Suprapubic skin (tissue), 4 donors: Measurements from ENCODE around the gene SIK3. TPM values are rescaled to one million over a fixed set of nuclear protein-coding genes. Genes with fewer than 3 reads are reported as not detected.

Source experiments
- DNase-seq, 2 donors: peaks; one replicate each; pipeline ENCODE4 v3.0.0-alpha.2; 2019; ENCODE audit warnings: low spot score in 2 of 2
- H3K27ac ChIP-seq: fragments of 200-600 bp; sonication (generic); one replicate; pipeline ENCODE4 v1.5.1; 2019
- H3K27me3 ChIP-seq: fragments of 200-600 bp; sonication (generic); one replicate; pipeline ENCODE4 v1.5.1; 2019
- H3K36me3 ChIP-seq: fragments of 200-600 bp; sonication (generic); one replicate; pipeline ENCODE4 v1.5.1; 2019
- H3K4me1 ChIP-seq: fragments of 200-600 bp; sonication (generic); one replicate; pipeline ENCODE4 v1.5.1; 2019
- H3K4me3 ChIP-seq: fragments of 200-600 bp; sonication (generic); one replicate; pipeline ENCODE4 v1.5.1; 2019; ENCODE audit warnings: mild to moderate bottlenecking
- H3K9me3 ChIP-seq: fragments of 200-600 bp; sonication (generic); one replicate; pipeline ENCODE4 v1.5.1; 2019
- EP300 ChIP-seq: sonication (generic); formaldehyde crosslinking; IDR thresholded peaks from one replicate; pipeline ENCODE4 v1.6.1; 2017; ENCODE audit warnings: antibody characterized with exemption
- POLR2A ChIP-seq, 2 donors: fragments of 450-650 bp; IDR thresholded peaks; one replicate each; pipeline ENCODE4 v1.6.1; 2017; ENCODE audit warnings: antibody characterized with exemption in 2 of 2, mild to moderate bottlenecking in 2 of 2, moderate library complexity in 2 of 2
- POLR2AphosphoS5 ChIP-seq, 3 donors: sonication (generic); formaldehyde crosslinking; IDR thresholded peaks; one replicate each; pipeline ENCODE4 v1.6.1; 2017; ENCODE audit warnings: antibody characterized with exemption in 3 of 3
- WGBS: methylation state at CpG from one replicate; pipeline ENCODE4 v1.1.5; 2018; 5-methylcytosine and 5-hydroxymethylcytosine counted together
- total RNA-seq, 4 donors: library from RNA; depleted of rRNA; stranded (reverse); fragments of >200 nt; gene quantifications; one replicate each; pipeline ENCODE4 v1.1.0, GENCODE V29; 2016
- TF ChIP-seq, protein P1 (sequence below), 2 donors: fragments of 200-600 bp in 1 of 2; fragments of 450-650 bp in 1 of 2; sonication (generic) in 1 of 2; IDR thresholded peaks; one replicate each; pipeline ENCODE4 v1.5.1; 2016 to 2019; ENCODE audit warnings: antibody characterized with exemption in 2 of 2, mild to moderate bottlenecking in 1 of 2, moderate library complexity in 1 of 2

The SIK3 gene
- total RNA-seq, 4 donors from 2014 or later, result 31.6 to 60.8 (median 37.5) TPM

DNA sequence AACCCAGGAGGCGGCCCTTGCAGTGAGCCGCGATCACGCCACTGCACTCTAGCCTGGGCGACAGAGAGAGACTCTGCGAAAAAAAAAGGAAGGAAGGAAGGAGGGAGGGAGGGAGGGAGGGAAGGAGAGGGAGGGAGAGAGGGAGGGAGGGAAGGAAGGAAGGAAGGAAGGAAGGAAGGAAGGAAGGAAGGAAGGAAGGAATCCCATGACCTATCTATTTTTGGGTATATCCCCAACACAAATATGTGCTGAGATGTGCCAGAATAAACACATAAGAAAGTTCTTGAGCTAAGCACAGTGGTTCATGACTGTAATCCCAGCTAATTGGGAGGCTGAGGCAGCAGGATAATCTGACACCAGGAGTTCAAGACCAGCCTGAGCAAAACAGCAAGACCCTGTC is 82.0 kb downstream of the SIK3 start:
- 87% methylated on average over 6 of the region's 6 CpGs for WGBS
- no peaks in the 10 kb centered on the region for H3K27me3 ChIP-seq
- no peaks in the 10 kb centered on the region for H3K9me3 ChIP-seq
- H3K4me3 ChIP-seq, result no peak overlapping the region
- H3K4me1 ChIP-seq, result peaks cover 9% of the 10 kb centered on the region
- no peak for DNase-seq
- TF ChIP-seq EP300 (no peak), POLR2AphosphoS5 (IDR thresholded peaks at IDR 0.05) (no peak), POLR2A (IDR thresholded peaks at IDR 0.05) (no peak)
- TF ChIP-seq, protein P1, sequence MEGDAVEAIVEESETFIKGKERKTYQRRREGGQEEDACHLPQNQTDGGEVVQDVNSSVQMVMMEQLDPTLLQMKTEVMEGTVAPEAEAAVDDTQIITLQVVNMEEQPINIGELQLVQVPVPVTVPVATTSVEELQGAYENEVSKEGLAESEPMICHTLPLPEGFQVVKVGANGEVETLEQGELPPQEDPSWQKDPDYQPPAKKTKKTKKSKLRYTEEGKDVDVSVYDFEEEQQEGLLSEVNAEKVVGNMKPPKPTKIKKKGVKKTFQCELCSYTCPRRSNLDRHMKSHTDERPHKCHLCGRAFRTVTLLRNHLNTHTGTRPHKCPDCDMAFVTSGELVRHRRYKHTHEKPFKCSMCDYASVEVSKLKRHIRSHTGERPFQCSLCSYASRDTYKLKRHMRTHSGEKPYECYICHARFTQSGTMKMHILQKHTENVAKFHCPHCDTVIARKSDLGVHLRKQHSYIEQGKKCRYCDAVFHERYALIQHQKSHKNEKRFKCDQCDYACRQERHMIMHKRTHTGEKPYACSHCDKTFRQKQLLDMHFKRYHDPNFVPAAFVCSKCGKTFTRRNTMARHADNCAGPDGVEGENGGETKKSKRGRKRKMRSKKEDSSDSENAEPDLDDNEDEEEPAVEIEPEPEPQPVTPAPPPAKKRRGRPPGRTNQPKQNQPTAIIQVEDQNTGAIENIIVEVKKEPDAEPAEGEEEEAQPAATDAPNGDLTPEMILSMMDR (IDR thresholded peaks at IDR 0.05), result no peak
- no peak overlapping the region for H3K27ac ChIP-seq
- H3K36me3 ChIP-seq, result no peaks in the 10 kb centered on the region

DNA sequence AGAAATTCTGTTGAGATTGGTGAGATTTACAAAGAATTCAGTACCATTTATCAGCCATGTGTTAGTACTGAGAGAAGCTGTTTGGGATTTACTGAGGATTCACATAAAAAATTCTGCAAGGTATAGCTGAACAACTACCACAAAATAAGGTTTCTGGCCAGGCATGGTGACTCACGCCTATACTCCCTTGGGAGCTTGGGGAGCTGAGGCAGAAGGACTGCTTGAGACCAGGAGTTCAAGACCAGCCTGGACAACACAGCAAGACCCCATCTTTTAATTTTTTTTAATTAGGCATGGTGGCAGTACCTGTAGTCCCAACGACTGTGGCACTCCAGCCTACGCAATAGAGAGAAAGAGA is 86.7 kb downstream of the SIK3 start:
- Histone ChIP-seq H3K4me1 (peaks cover 7% of the 10 kb centered on the region), H3K9me3 (no peaks in the 10 kb centered on the region), H3K27ac (no peak overlapping the region), H3K36me3 (no peaks in the 10 kb centered on the region), H3K4me3 (no peak overlapping the region), H3K27me3 (no peaks in the 10 kb centered on the region)
- no peak for DNase-seq
- 82% methylated on average over 3 of the region's 3 CpGs for WGBS
- TF ChIP-seq EP300, result no peak
- no peak for TF ChIP-seq POLR2AphosphoS5 (IDR thresholded peaks at IDR 0.05)
- TF ChIP-seq, protein P1 (IDR thresholded peaks at IDR 0.05), result no peak
- no peak for TF ChIP-seq POLR2A (IDR thresholded peaks at IDR 0.05)

DNA sequence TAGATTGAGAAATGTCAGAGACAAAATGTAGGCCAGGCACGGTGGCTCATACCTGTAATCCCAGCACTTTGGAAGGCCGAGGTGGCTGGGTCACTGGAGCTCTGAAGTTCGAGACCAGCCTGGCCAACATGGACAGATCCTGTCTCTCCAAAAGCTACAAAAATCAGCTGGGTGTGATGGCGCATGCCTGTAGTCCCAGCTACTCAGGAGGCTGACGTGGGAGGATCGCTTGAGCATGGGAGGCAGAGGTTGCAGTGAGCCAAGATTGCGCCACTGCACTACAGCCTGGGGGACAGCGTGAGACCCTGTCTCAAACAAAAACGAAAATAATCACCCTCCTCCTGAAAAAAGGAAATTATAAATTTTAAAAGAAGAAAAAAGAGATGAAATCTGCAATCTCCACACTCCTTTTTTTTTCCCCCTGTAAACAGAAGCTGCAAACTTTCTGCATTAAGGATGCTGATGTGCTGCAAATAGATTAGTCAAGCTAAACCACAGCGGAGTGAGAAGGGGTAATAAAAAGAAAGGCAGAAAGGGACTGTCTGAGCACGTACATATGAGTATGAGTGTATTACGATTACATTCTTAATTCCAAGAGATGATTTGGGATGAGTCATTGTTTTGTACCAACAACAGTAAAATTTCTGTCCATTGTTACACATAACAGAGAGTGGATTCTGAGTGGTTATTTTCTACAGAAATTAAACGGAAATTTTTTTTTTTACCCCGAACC is 87.3 kb downstream of the SIK3 start:
- H3K27ac ChIP-seq, result no peak overlapping the region
- no peak for DNase-seq
- WGBS, result 71% methylated on average over 14 of the region's 14 CpGs

DNA sequence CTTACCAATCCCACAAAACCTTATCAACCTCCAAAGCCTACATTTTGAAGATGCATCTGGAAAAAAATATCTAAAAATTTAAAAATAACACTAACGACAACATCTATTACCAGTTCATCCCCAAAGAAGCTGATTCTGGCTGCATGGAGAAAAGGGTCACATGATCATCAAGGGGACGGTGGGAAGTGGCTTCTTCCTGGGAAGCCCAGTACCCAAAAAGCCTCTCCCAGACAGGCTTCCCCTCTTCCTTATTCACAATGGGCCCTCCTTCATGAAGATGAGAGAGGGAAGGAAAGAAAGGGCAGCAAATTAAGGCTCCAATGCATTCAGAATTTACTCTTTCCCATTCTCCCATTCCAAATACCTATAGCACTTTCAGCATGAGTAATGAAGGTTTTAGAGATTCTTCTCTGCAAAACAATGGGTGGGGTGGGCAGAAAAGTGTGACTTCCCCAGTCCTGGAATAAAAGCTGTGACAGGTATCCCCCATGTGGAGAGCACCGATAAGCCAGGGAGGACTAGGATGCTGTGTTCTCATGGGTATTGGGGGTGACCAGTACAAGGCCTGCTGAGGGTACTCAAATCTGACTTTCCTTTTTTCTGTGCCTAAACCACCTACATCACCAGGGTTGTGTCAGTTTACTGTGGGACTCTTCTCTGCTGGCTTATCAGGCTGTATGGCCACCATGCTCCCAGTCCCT is 88.2 kb downstream of the SIK3 start:
- Histone ChIP-seq H3K27ac (no peak overlapping the region), H3K4me3 (no peak overlapping the region), H3K36me3 (no peaks in the 10 kb centered on the region), H3K9me3 (no peaks in the 10 kb centered on the region), H3K27me3 (no peaks in the 10 kb centered on the region), H3K4me1 (peaks cover 7% of the 10 kb centered on the region)
- TF ChIP-seq POLR2A (IDR thresholded peaks at IDR 0.05), result no peak
- TF ChIP-seq, protein P1 (IDR thresholded peaks at IDR 0.05), result no peak
- TF ChIP-seq EP300, result no peak
- TF ChIP-seq POLR2AphosphoS5 (IDR thresholded peaks at IDR 0.05), result no peak
- WGBS, result 93% methylated on average over 3 of the region's 3 CpGs
- DNase-seq, result no peak

More for the DNA sequence above, 87.3 kb downstream of the SIK3 start:
- TF ChIP-seq POLR2A (IDR thresholded peaks at IDR 0.05), result no peak
- no peak for TF ChIP-seq EP300
- no peak for TF ChIP-seq POLR2AphosphoS5 (IDR thresholded peaks at IDR 0.05)
- TF ChIP-seq, protein P1 (IDR thresholded peaks at IDR 0.05), result no peak
- peaks cover 7% of the 10 kb centered on the region for H3K4me1 ChIP-seq
- no peak overlapping the region for H3K4me3 ChIP-seq
- H3K9me3 ChIP-seq, result no peaks in the 10 kb centered on the region
- no peaks in the 10 kb centered on the region for H3K27me3 ChIP-seq
- H3K36me3 ChIP-seq, result no peaks in the 10 kb centered on the region

DNA sequence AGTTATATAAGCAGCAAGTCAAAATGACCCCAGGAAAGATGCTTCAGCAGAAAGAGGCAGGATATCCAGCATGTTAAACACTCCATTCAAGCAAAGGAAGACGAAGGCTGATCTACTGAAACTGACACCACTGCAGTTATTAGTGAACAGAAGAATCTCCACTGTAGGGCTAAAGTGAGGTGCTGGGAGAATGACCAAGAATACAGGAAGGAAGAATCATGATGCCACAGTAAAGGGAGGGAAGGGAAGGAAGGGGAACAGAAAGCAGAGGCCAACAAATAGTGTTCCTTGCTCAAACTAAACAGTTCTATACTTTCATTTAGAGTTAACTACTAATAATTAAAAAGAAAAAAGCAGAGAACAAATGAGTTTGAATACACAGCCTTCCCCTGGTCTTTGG is 92.5 kb downstream of the SIK3 start:
- no peak for TF ChIP-seq POLR2AphosphoS5 (IDR thresholded peaks at IDR 0.05)
- TF ChIP-seq, protein P1 (IDR thresholded peaks at IDR 0.05), result no peak
- no peak for TF ChIP-seq EP300
- no peak for TF ChIP-seq POLR2A (IDR thresholded peaks at IDR 0.05)
- H3K27ac ChIP-seq, result no peak overlapping the region
- DNase-seq, result no peak
- no peaks in the 10 kb centered on the region for H3K36me3 ChIP-seq
- no peak overlapping the region for H3K4me3 ChIP-seq
- WGBS, result 85% methylated on average over 1 of the region's 1 CpG
- peaks cover 5% of the 10 kb centered on the region for H3K4me1 ChIP-seq
- no peaks in the 10 kb centered on the region for H3K27me3 ChIP-seq
- no peaks in the 10 kb centered on the region for H3K9me3 ChIP-seq
